IPS DF 4.7 (cell line): ENCODE results near the gene STUM.
"Not testable (repeated sequence)": the region's sequence is repeated elsewhere in the genome, so short reads cannot be mapped to it uniquely, and the experiment has no call there.

Experiments
- DNase-seq: peaks from one replicate; pipeline ENCODE4 v3.0.0-alpha.2; 2013; ENCODE audit warnings: low spot score; ENCODE audit errors: extremely low read depth

The STUM gene

DNA sequence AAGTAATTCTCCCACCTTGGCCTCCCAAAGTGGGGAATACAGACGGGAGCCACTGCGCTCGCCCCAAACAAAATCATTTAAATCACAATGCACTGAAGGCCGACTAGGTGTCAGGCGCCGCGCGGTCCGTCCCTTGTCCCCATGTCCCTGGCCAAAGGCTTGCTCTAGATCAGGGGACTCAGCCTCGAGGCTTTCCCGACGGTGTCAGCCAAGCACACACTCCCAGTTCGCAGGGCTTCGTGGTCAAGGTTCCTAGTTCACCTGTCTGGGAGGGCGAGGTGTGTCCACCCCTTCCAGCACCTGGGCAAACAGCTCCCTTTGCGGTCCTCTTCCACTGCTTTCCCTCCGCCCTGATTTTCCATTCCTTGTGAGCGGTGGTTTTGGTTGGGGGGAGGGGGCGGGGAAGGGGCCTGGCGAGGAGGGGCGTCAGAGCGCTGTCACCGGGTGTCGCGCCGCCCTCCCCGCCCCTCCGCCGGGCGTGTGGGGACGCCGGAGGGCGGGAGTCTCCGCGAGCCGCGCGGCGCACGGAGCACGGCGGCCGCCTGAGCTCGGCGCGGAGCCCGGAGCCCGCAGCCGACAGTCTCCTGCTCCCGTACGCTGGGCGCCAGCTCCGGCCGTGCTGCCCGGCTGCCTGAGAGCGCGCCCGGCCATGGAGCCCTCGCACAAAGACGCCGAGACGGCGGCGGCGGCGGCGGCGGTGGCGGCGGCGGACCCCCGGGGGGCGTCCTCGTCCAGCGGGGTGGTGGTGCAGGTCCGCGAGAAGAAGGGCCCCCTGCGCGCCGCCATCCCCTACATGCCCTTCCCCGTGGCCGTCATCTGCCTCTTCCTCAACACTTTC is at the start of gene STUM:
STUM (plus strand) TSS at position 509 of the 838 bp plus-strand sequence; CDS start at position 650, 141 bp downstream.
- DNase-seq = no peak

DNA sequence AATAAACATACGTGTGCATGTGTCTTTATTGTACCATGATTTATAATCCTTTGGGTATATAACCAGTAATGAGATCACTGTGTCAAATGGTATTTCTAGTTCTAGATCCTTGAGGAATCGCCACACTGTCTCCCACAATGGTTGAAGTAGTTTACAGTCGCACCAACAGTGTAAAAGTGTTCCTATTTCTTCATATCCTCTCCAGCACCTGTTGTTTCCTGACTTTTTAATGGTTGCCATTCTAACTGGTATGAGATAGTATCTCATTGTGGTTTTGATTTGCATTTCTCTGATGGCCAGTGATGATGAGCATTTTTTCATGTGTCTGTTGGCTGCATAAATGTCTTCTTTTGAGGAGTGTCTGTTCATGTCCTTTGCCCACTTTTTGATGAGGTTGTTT is 48.9 kb upstream of the STUM start:
- DNase-seq = not testable (repeated sequence)

DNA sequence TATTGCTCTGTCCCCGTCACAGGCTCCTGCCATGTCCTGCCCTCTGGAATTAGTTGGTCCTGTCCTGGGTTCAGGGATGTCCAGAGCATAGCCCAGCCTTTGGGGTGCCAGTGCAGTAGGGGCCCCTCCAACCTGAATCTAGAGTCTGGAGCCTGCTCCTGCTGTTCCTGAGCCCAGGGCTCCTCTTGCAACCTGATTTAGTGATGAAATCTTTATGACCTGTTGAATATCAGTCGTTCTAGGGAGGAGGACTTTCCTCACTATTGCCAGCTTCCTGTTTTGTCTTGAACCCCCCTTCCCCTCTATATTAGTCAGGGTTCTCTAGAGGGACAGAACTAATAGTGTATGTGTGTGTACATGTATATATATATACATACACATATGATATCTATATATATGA is 42.5 kb upstream of the STUM start:
- no peak for DNase-seq

DNA sequence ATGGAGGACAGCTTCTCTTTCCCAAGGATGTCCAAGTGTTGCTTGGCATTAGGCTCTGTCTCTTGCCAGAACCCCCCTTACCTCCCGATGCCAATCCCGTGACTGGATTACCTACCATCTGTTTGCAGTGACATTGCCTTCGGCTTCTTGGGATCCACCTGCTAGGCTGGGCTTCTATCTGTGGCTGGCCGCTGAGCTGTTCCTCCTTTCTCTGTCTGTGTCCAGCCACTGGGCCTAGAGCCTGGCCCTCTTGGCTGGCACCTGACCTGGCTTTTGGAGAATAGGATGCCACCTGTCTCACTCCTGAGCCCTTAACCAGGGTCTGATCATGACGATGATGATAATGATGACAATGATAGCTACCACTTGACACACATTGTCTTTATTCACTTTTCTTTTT is 41.6 kb upstream of the STUM start:
- DNase-seq = no peak

GRCh38 chr1:226510453-226510852 is 38.1 kb upstream of the STUM start:
- no peak for DNase-seq

DNA sequence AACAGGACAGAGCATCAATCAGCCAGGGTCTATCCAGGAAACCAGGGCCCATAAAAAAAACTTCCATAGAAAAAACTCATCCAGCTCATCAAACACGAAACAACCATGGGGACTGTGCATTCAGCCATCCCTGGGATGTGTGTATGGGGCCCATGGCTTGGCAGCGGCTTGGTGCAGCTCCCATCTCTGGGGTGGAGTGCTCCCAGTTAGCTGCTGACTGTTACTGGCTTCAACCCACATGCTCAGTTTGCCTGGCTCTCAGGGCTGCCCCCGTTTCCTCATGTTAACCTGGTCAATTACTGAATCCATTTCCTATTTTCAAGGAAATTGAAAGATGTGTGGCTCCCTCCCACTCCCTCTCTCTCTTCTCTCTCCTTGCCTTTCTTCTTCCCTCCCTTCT is 37.3 kb upstream of the STUM start:
- no peak for DNase-seq

- no peak for DNase-seq
These were observed 36.4 kb upstream of the STUM start for GRCh38 chr1:226512076-226512728.

GRCh38 chr1:226518375-226518774 is 30.2 kb upstream of the STUM start:
- no peak for DNase-seq

- DNase-seq = no peak
These were observed 29.4 kb upstream of the STUM start for GRCh38 chr1:226519135-226519534.

GRCh38 chr1:226519716-226520598 is 28.6 kb upstream of the STUM start:
- peak; percentile 33 for DNase-seq

GRCh38 chr1:226520640-226521355 is 27.8 kb upstream of the STUM start:
- DNase-seq = peak; percentile 44

DNA sequence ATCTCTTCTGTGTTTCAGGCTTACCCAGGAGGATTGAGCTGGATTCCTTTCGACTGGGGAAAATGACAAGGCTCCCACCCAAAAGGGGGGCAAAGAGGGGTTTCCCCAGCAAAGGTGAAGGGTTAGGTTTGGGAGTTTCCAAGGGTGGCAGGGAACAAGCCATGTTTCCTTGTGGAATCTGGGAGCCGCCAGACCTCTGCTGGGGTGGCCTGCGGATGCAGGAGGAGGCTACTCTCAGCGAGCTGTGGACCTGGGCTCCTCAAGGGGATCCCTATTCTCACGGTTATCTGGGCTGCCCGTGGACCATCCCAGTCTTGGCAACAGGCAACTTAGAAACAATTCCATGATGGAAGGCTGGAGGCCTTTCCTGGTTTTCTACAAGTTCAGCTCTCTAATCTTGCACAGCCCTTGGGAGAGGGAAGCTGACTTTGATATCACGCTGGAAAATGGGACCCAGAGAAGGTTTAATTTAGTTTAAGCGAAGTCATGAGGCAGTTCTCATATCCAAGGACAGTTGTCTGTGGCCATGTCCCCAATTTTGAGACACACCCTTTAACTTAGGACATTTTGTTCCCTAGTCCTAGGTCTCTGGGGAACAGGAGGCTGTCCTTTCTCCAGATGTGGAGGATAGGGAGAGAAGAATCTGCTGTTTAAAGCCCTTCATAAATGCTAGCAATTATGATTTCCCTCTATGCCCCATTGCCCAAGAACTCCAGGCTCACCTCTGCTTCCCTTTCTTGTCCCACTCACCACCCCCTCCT is 24.7 kb upstream of the STUM start:
- no peak for DNase-seq

DNA sequence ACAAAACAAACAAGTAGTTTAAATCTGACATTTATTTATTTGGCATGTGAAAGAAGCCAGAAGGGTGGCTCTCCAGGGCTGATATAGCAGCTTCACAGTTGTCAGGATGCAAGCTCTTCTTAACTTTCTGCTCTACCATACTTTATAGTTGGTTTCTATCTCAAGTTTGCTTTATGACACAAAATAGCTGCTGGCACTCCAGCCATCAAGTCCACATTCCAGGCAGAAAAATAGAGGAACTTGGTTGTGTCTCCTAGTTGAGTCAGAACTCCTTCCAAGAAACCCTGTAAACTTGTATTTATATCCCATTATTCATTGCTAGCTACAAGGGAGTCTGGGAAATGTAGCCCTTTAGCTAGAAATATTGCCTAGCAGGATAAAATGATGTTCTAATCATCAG is 24.0 kb upstream of the STUM start:
- DNase-seq = no peak

DNA sequence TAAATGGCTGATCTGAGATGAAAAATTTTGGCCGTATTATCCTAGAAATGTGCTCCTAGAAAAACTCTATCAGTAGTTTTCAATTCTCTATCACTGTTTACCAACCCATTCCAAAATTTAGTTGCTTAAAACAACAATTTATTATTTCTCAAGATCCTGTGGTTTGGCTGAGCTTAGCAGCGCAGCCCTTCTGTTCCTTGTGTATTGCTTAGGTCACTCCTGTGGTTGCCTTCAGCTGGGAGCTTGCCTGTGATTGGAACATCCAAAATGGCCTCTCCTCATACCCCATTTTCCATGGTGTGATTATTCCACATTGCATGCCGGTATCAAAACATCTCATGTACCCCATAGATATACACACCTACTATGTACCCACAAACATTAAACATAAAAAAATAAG is 22.8 kb upstream of the STUM start:
- no peak for DNase-seq

DNA sequence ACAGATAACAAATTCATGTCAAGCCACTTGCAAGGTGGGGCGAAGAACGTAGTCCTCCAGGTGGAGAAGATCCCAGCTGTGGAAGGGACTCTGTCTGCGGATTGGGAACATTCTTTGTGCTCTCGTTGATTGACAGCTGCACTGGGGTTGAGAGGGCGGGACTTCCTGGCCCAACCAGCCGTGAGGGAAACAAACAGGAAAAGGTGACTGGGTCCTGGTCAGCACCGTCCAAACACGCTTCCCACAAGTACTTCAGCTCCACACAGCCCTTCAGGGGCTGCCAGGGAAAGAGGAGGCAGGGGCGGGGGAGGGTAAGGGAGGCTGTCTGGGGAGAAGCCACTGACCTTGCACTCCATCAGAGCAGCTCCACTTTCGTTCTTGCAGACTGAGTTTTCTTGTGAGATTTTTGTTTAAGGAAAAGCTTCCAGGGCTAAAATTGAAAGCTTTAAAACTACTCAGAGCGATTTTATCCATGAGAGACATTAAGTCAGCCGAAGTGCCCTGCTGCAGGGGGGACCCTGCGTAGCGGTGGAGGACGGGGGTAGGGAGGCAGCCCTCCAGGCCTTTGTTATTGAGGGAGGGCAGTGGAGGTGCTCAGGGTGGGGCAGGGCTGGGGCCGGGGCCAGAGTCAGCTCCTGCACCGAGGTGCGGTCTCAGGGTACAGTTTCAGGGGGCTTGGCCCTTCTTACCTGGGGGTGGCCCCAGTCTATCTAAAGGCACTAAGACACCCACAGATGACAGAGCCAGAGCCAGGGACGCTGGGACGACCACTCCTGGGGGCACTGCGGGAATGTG is 21.6 kb upstream of the STUM start:
- no peak for DNase-seq

DNA sequence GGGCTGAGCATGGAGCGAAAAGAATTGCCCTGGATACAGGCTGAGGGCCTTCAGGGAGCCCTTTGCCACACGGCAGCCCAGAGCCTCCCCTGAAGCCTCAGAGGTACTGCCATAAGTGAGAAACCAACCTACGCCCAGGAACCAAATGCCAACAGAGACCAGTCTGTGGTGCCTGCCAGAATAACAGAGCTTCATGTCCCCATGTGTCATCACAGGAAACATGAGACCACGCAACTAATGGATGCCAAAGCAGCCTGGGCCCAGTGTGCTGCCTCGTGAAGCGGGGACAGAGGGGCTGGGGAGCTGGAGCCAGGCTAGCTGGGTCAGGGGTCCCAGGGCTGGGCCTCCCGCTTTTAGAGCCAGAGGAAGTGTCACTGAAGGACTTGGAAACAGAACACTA is 18.7 kb upstream of the STUM start:
- DNase-seq = no peak

DNA sequence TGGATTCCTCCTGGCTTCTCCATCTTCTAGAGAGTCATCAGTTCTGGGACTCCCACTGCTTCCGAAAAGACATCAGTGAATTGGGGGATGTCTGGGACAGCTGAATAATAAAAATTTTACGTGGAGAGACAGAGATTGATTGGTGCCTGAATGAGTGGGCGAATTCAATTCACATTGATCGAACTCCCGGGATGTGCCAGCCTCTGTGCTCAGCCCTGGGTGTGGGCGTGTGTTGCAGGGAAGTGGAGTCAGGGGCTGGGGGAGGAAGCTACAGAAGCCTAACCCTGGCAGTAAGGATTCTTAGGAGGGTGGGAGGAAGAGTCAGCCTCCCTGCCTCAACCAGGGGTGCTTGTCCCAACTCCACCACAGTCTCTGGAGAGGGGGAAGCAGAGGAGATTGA is 18.0 kb upstream of the STUM start:
- no peak for DNase-seq

DNA sequence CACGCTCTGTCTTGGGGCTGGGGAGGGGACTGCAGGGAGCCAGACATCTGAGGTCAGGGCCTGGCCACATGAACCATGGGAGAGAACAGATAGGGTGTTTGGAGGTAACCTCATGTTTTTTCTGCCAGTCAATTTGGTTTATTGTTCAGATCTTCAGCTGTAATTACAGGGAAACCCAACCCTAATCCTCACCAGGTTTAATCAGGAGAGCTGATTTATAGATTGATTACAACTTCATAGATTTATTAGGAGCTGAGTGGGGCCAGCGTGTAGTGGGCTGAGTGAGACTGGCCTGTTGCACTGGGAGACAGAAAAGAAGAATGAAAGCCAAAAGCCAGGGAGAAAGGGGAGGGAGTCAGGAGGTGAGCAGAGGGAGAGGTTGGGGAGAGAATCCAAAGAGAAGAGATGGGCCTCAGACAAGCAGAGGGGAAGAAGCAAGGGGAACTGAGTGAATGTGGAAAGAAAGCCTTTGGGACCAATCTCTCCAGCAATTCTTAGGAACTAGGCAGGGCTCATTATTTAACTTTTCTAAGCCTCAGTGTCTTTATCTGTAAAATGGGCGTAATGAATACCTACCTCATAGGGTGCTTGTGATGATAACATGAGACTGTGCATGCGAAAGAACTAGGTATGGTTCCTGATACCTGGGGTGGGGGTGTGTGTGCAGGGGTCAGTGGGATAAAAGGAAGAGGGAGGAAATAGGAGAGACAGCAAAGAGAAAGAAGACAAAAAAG is 17.0 kb upstream of the STUM start:
- DNase-seq = no peak

- DNase-seq = no peak
These were observed 16.0 kb upstream of the STUM start for GRCh38 chr1:226532553-226532952.
